Tibial artery (tissue), 4 donors: ENCODE measurements around the gene CDCA3.
"Not testable (repeated sequence)": the region's sequence is repeated elsewhere in the genome, so short reads cannot be mapped to it uniquely, and the experiment has no call there.

Experiments used
- DNase-seq, 2 donors: peaks; one replicate each; pipeline ENCODE4 v3.0.0-alpha.2; 2019
- H3K27ac ChIP-seq, 2 donors: fragments of 200-600 bp; sonication (generic) in 1 of 2; 1 replicate in 1 of 2; 2 replicates in 1 of 2; pipeline ENCODE4 v1.5.1; 2018 to 2019; ENCODE audit warnings: mild to moderate bottlenecking in 1 of 2
- H3K27me3 ChIP-seq, 2 donors: fragments of 200-600 bp; sonication (generic) in 1 of 2; one replicate each; pipeline versions ENCODE4 v1.5.1 to v1.6.0; 2016 to 2019
- H3K36me3 ChIP-seq, 3 donors: fragments of 200-600 bp; sonication (generic) in 2 of 3; one replicate each; pipeline ENCODE4 v1.5.1; 2016 to 2019; ENCODE audit warnings: mild to moderate bottlenecking in 2 of 3
- H3K4me1 ChIP-seq, 4 donors: fragments of 200-600 bp; sonication (generic) in 2 of 4; 1 replicate in 3 of 4; 2 replicates in 1 of 4; pipeline ENCODE4 v1.5.1; 2016 to 2019
- H3K4me3 ChIP-seq, 2 donors: fragments of 200-600 bp; sonication (generic) in 1 of 2; 1 replicate in 1 of 2; 2 replicates in 1 of 2; pipeline ENCODE4 v1.5.1; 2018 to 2019; ENCODE audit warnings: mild to moderate bottlenecking in 2 of 2
- H3K9me3 ChIP-seq, 3 donors: fragments of 200-600 bp; sonication (generic) in 1 of 3; one replicate each; pipeline ENCODE4 v1.5.1; 2016 to 2019
- CTCF ChIP-seq, 2 experiments: fragments of 200-600 bp in 1 of 2; fragments of 450-650 bp in 1 of 2; IDR thresholded peaks; one replicate each; pipeline ENCODE4 v1.5.1; 2017 to 2019; ENCODE audit warnings: antibody characterized with exemption in 2 of 2, mild to moderate bottlenecking in 1 of 2, moderate library complexity in 1 of 2
- intact Hi-C: fragments of 100-400 bp; cut with DNase I; formaldehyde crosslinking; loops from one replicate; pipeline ENCODE4 v1.15.0; 2023; ENCODE audit warnings: low total_unique reads

Gene CDCA3

DNA sequence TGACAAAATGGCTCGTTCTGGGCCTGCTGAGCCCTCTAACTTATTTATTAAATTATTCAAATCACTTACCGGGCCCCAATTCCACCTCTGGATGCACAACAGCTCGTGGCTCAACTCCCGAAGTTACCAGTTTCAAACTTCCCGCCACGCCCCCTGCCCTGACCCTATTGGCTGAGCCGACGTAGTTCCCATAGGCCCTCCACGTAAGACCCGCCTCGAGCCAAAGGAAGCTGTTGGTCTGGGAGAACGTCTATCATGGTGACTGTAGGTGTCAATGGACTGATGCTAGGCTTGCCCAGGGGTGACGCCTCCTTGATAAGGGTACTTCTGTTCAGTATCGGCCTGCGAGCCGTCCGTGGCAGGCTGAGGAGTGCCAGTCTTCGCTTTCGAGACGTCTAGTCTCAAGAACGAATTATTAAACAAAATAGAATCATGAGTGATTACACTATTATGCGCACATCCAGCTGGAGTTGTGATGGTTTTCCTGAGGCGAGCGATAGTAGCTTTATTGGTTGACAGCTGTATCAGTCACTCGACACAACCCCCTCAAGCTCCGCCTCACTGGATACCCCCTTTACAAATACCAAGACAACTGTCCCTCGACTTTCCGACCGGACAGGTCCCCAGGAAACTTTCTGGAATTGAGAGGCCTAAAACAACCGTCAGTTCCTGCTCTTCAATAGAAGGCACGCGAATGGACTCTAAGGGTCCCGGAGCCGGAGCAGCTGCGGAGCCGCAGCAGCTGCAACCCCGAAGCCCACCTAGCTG, at the start of gene CDCA3:
Gene CDCA3 (minus strand): TSS at position 134 of the 768 bp plus-strand sequence. CDS start 334 bp downstream, outside the sequence.
- Histone ChIP-seq H3K27ac (peak within 1 kb of the TSS; percentile 95 to 99), H3K4me1 (peaks cover 0 to 31% (median 22%) of the 10 kb centered on the region in 4 donors), H3K27me3 (no peaks in the 10 kb centered on the region), H3K9me3 (no peaks in the 10 kb centered on the region), H3K4me3 (peak within 1 kb of the TSS; percentile 66 to 69), H3K36me3 (peaks cover 8 to 37% (median 19%) of the 10 kb centered on the region in 3 donors)
- peak; percentile 98 to 99 for DNase-seq
- peak in 1 of 2 experiments; percentile 18 for TF ChIP-seq CTCF (IDR thresholded peaks at IDR 0.05)
- intact Hi-C loops, result loop anchor here (5.0 kb wide), 1 partner anchor 239 kb away; no protein-coding TSS in a partner anchor

GRCh38 chr12:6899837-6900519, 48.9 kb upstream of the CDCA3 start:
- Histone ChIP-seq H3K4me3 (no peak overlapping the region), H3K27ac (no peak overlapping the region), H3K27me3 (no peaks in the 10 kb centered on the region), H3K9me3 (no peaks in the 10 kb centered on the region), H3K36me3 (no peaks in the 10 kb centered on the region), H3K4me1 (peaks cover 0 to 10% (median under 1%) of the 10 kb centered on the region in 4 donors)
- no peak for TF ChIP-seq CTCF (IDR thresholded peaks at IDR 0.05)
- intact Hi-C loops, result no loop called here
- DNase-seq, result peak in 1 of 2 donors; percentile 57

- no peak for TF ChIP-seq CTCF (IDR thresholded peaks at IDR 0.05)
- no peak overlapping the region for H3K27ac ChIP-seq
- H3K4me1 ChIP-seq, result peaks cover 0 to 8% (median 0%) of the 10 kb centered on the region in 4 donors
- H3K36me3 ChIP-seq, result no peaks in the 10 kb centered on the region
- H3K9me3 ChIP-seq, result no peaks in the 10 kb centered on the region
- no peak overlapping the region for H3K4me3 ChIP-seq
- no peaks in the 10 kb centered on the region for H3K27me3 ChIP-seq
- intact Hi-C loops, result no loop called here
- DNase-seq, result no peak
Measured at GRCh38 chr12:6899427-6899826, 48.3 kb upstream of the CDCA3 start.

DNA sequence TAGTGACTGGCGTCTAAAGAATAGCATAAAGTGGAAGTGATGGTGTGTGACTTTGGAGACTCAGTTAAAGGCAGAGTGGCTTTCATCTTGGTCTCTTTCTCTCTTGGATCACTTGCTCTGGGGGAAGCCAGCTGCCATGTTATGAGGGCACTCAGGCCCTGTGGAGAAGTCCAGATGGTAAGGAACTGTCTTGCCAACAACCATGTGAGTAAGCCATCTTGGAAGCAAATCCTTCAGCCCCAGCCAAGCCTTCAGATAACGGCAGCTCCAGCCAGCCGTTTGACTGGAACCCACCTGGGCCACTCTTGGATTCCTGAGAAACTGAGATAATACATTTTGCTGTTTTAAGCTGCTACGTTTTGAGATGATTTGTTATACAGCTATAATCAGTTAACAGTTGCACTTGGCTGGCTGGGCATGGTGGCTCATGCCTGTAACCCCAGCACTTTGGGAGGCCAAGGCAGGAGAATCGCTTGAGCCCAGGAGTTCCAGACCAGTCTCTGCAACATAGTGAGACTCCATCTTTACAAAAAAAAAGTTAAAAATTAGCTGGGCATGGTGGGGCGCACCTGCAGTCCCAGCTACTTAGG, 45.9 kb upstream of the CDCA3 start:
- no peak overlapping the region for H3K4me3 ChIP-seq
- DNase-seq, result no peak
- no peaks in the 10 kb centered on the region for H3K9me3 ChIP-seq
- intact Hi-C loops, result no loop called here
- H3K27me3 ChIP-seq, result no peaks in the 10 kb centered on the region
- H3K4me1 ChIP-seq, result peaks cover 0 to 3% (median 0%) of the 10 kb centered on the region in 4 donors
- no peaks in the 10 kb centered on the region for H3K36me3 ChIP-seq
- no peak for TF ChIP-seq CTCF (IDR thresholded peaks at IDR 0.05)
- no peak overlapping the region for H3K27ac ChIP-seq

- Histone ChIP-seq H3K9me3 (no peaks in the 10 kb centered on the region), H3K4me3 (no peak overlapping the region), H3K27me3 (peaks cover 0 to 3% of the 10 kb centered on the region in 2 donors), H3K4me1 (peaks cover 0 to 15% (median 5%) of the 10 kb centered on the region in 4 donors), H3K27ac (no peak overlapping the region), H3K36me3 (no peaks in the 10 kb centered on the region)
- intact Hi-C loops, result no loop called here
- no peak for DNase-seq
- TF ChIP-seq CTCF (IDR thresholded peaks at IDR 0.05), result no peak
Measured at GRCh38 chr12:6894321-6894720, 43.2 kb upstream of the CDCA3 start.

DNA sequence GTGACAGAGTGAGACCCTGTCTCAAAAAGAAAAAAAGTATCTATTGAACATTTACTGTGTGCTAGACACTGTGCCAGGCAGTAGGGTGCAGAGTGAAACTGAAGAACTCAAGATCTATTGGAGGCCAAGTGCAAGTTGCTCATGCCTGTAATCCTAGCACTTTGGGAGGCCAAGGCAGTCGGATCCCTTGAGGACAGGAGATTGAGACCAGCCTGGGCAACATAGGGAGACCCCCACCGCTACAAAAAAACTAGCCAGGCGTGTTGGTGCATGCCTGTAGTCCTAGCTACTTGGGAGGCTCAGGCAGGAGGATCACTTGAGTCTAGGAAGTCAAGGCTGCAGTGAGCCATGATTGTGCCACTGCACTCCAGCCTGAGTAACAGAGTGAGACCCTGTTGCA, 41.6 kb upstream of the CDCA3 start:
- H3K4me1 ChIP-seq, result peaks cover 0 to 15% (median 5%) of the 10 kb centered on the region in 4 donors
- H3K27ac ChIP-seq, H3K36me3 ChIP-seq, H3K27me3 ChIP-seq, intact Hi-C loops, H3K9me3 ChIP-seq, DNase-seq, H3K4me3 ChIP-seq: not testable (repeated sequence)
